Ovary (tissue), 9 donors: Measurements from ENCODE around the gene BECN2. TPM values are rescaled to one million over a fixed set of nuclear protein-coding genes. Genes with fewer than 3 reads are reported as not detected.

Experiments
- DNase-seq, 5 donors: peaks; one replicate each; pipeline ENCODE4 v3.0.0-alpha.2; 2019 to 2020
- H3K27ac ChIP-seq, 2 donors: fragments of 200-600 bp; one replicate each; pipeline versions ENCODE4 v1.5.1 to v1.8.0; 2019 to 2022
- H3K27me3 ChIP-seq: fragments of 200-600 bp; one replicate; pipeline ENCODE4 v1.8.0; 2022
- H3K36me3 ChIP-seq: fragments of 200-600 bp; sonication (generic); one replicate; pipeline ENCODE4 v1.5.1; 2019
- H3K4me1 ChIP-seq: one replicate; pipeline ENCODE4 v1.8.1; 2013; ENCODE audit warnings: mild to moderate bottlenecking, moderate library complexity; ENCODE audit not compliant: insufficient read depth
- H3K4me3 ChIP-seq: fragments of 200-600 bp; sonication (generic); one replicate; pipeline ENCODE4 v1.5.1; 2017
- H3K9me3 ChIP-seq, 2 donors: fragments of 200-600 bp in 1 of 2; sonication (generic) in 1 of 2; one replicate each; pipeline versions ENCODE4 v1.5.1 to v1.8.1; 2013 to 2019; ENCODE audit warnings: mild to moderate bottlenecking in 1 of 2, moderate library complexity in 1 of 2
- EP300 ChIP-seq: sonication (generic); formaldehyde crosslinking; IDR thresholded peaks from one replicate; pipeline ENCODE4 v1.6.1; 2017; ENCODE audit warnings: antibody characterized with exemption
- POLR2A ChIP-seq: fragments of 450-650 bp; IDR thresholded peaks from one replicate; pipeline ENCODE4 v1.6.1; 2017; ENCODE audit warnings: antibody characterized with exemption, mild to moderate bottlenecking, moderate library complexity
- WGBS, 3 donors: extraction: QIAGEN DNeasy Blood & Tissue Kit in 1 of 3; methylation state at CpG; one replicate each; pipeline versions ENCODE4 v1.1.5 to v1.1.7; 2013 to 2017; 5-methylcytosine and 5-hydroxymethylcytosine counted together
- intact Hi-C, 4 donors: fragments of 100-400 bp; cut with DNase I; formaldehyde crosslinking; loops; one replicate each; pipeline versions ENCODE4 v1.11.0 to v1.15.1; 2022 to 2023
- polyA plus RNA-seq, 2 donors: library from polyadenylated mRNA; stranded (reverse); fragments of 200-250 nt in 1 of 2; fragments of 350-450 nt in 1 of 2; fragmentation: Illumina TruSeq in 1 of 2; extraction: RNeasy Lipid Tissue Mini Kit (QIAGEN cat#74804) in 1 of 2; gene quantifications; one replicate each; pipeline ENCODE4 v1.2.3, GENCODE V29; 2013 to 2014
- total RNA-seq, 7 donors: library from RNA; depleted of rRNA in 2 of 7; stranded (reverse); fragments of >200 nt in 2 of 7; fragmentation: NEBNext Ultra II Directional in 3 of 7; extraction: Animal tissue kit (Norgen Biotek cat#: 25700) in 3 of 7; gene quantifications; one replicate each; pipeline versions ENCODE4 v1.1.0 to v1.2.4, GENCODE V29; 2016 to 2023
- TF ChIP-seq, protein P1 (sequence below), 3 donors: fragments of 450-650 bp in 2 of 3; fragments of 200-600 bp in 1 of 3; IDR thresholded peaks; one replicate each; pipeline versions ENCODE4 v1.5.1 to v1.8.0; 2016 to 2022; ENCODE audit warnings: antibody characterized with exemption in 3 of 3, mild to moderate bottlenecking in 1 of 3
- donor health status: DM: no; HTN: no; CAD: no; lungs with moderate emphysema.
- donor health status: DM: no; HTN: no; CAD: no.
- donor health status: Bipolar disorder and iron deficiency.
- donor health status: DM: yes; HTN: yes; CAD: no.
- donor health status: DM: no; HTN: no; CAD: no.
- donor health status: DM: yes; HTN: yes; CAD: no.

BECN2 gene
- total and polyA plus RNA-seq, 9 donors = not detected

- Histone ChIP-seq H3K27me3 (no peaks in the 10 kb centered on the region), H3K36me3 (no peaks in the 10 kb centered on the region), H3K4me1 (no peaks in the 10 kb centered on the region), H3K9me3 (no peaks in the 10 kb centered on the region), H3K4me3 (no peak overlapping the region), H3K27ac (no peak overlapping the region)
- intact Hi-C loops = loop anchor here in 1 of 4 donors (10.0 kb wide), 1 partner anchor 100 kb away; no protein-coding TSS in a partner anchor
- TF ChIP-seq, protein P1, sequence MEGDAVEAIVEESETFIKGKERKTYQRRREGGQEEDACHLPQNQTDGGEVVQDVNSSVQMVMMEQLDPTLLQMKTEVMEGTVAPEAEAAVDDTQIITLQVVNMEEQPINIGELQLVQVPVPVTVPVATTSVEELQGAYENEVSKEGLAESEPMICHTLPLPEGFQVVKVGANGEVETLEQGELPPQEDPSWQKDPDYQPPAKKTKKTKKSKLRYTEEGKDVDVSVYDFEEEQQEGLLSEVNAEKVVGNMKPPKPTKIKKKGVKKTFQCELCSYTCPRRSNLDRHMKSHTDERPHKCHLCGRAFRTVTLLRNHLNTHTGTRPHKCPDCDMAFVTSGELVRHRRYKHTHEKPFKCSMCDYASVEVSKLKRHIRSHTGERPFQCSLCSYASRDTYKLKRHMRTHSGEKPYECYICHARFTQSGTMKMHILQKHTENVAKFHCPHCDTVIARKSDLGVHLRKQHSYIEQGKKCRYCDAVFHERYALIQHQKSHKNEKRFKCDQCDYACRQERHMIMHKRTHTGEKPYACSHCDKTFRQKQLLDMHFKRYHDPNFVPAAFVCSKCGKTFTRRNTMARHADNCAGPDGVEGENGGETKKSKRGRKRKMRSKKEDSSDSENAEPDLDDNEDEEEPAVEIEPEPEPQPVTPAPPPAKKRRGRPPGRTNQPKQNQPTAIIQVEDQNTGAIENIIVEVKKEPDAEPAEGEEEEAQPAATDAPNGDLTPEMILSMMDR (IDR thresholded peaks at IDR 0.05) = no peak
- TF ChIP-seq EP300 = no peak
- TF ChIP-seq POLR2A = no peak
- DNase-seq = no peak
- WGBS, 3 donors = 91 to 94% (median 91%) methylated on average over 5 of the region's 5 CpGs
Observed at GRCh38 chr1:242004751-242005495, 47.4 kb downstream of the BECN2 start.

DNA sequence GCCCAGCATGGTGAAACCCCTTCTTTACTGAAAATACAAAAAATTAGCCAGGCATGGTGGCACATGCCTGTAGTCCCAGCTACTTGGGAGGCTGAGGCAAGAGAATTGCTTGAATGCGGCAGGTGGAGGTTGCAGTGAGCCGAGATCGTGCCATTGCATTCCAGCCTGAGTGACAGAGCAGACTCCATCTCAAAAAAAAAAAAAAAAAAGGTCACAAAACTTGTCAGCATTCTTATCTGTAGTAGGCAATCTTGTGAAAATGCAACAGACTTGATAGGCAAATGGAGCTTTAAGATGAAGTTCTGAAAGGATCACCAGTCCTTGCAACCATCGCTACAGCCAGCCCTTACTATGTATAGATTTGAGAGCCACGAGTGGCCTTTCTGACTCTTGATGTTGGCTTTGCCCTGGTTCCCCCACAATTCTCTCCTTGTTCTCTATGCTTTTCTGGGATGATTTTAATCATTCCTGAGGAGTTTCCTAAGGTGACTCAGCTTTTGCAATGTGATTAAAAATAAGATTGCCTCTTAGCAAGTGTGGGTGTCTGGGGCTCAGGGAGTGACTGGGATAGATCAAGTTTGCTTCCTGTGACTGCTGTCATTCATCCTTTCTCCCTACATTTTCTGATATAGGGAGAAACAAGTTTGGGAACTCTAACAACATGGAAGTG is 48.4 kb downstream of the BECN2 start:
- Histone ChIP-seq H3K9me3 (no peaks in the 10 kb centered on the region), H3K27ac (no peak overlapping the region), H3K27me3 (no peaks in the 10 kb centered on the region), H3K4me1 (no peaks in the 10 kb centered on the region), H3K4me3 (no peak overlapping the region), H3K36me3 (no peaks in the 10 kb centered on the region)
- DNase-seq = no peak
- intact Hi-C loops = loop anchor here in 1 of 4 donors (10.0 kb wide), 1 partner anchor 101 kb away; no protein-coding TSS in a partner anchor
- WGBS, 3 donors = 89 to 93% (median 90%) methylated on average over 5 of the region's 5 CpGs
- TF ChIP-seq POLR2A (no peak), EP300 (no peak)
- TF ChIP-seq, protein P1 (IDR thresholded peaks at IDR 0.05) = no peak

GRCh38 chr1:242006976-242007375 is 49.4 kb downstream of the BECN2 start:
- intact Hi-C loops = loop anchor here in 1 of 4 donors (10.0 kb wide), 1 partner anchor 102 kb away; no protein-coding TSS in a partner anchor
- H3K27me3 ChIP-seq = no peaks in the 10 kb centered on the region

More at GRCh38 chr1:242006976-242007375, 49.4 kb downstream of the BECN2 start:
- WGBS, 3 donors = 79 to 96% (median 93%) methylated on average over 3 of the region's 3 CpGs
- H3K4me1 ChIP-seq = no peaks in the 10 kb centered on the region
- H3K27ac ChIP-seq = no peak overlapping the region
- no peaks in the 10 kb centered on the region for H3K9me3 ChIP-seq
- DNase-seq = no peak
- TF ChIP-seq, protein P1 (IDR thresholded peaks at IDR 0.05) = no peak
- TF ChIP-seq EP300 (no peak), POLR2A (no peak)
- no peaks in the 10 kb centered on the region for H3K36me3 ChIP-seq
- H3K4me3 ChIP-seq = no peak overlapping the region

Other genes with a start within 250 kb of the BECN2 start
- gene EXO1, start 109.6 kb upstream of the BECN2 start, total RNA-seq = 1 to 10 TPM in 1 of 7 donors, under 1 TPM in 6; 0.12 to 1.3 (median 0.75) TPM
- gene EXO1, start 109.6 kb upstream of the BECN2 start, polyA plus RNA-seq = under 1 TPM; 0.15 to 0.52 TPM
- gene MAP1LC3C, start 41.3 kb downstream of the BECN2 start, total RNA-seq = 1 to 10 TPM in 6 of 7 donors, under 1 TPM in 1; 0.67 to 6.1 (median 1.8) TPM
- gene MAP1LC3C, start 41.3 kb downstream of the BECN2 start, polyA plus RNA-seq = 1 to 10 TPM; 2.0 to 4.3 TPM